Rectal smooth muscle tissue (tissue), 1 donor: ENCODE results near the gene ASB13.
"Not testable (repeated sequence)": the region's sequence is repeated elsewhere in the genome, so short reads cannot be mapped to it uniquely, and the experiment has no call there.

Experiments
- H3K27ac ChIP-seq: one replicate; pipeline ENCODE4 v1.7.0; 2013; ENCODE audit warnings: low read depth, low read length, inconsistent platforms
- H3K27me3 ChIP-seq: one replicate; pipeline ENCODE4 v1.7.0; 2013; ENCODE audit warnings: low read length; ENCODE audit not compliant: control insufficient read depth, insufficient read depth
- H3K36me3 ChIP-seq: one replicate; pipeline ENCODE4 v1.7.0; 2013; ENCODE audit warnings: low read length; ENCODE audit not compliant: control insufficient read depth, insufficient read depth
- H3K4me1 ChIP-seq: one replicate; pipeline ENCODE4 v1.7.0; 2013; ENCODE audit warnings: low read length; ENCODE audit not compliant: control insufficient read depth, insufficient read depth
- H3K4me3 ChIP-seq: one replicate; pipeline ENCODE4 v1.7.0; 2013; ENCODE audit warnings: low read length
- H3K9ac ChIP-seq: one replicate; pipeline ENCODE4 v1.7.0; 2013; ENCODE audit warnings: low read length

The ASB13 gene

GRCh38 chr10:5623081-5623748, 43.2 kb downstream of the ASB13 start:
- no peaks in the 10 kb centered on the region for H3K36me3 ChIP-seq
- no peaks in the 10 kb centered on the region for H3K27me3 ChIP-seq
- no peak overlapping the region for H3K9ac ChIP-seq
- H3K27ac ChIP-seq = no peak overlapping the region
- no peaks in the 10 kb centered on the region for H3K4me1 ChIP-seq
- no peak overlapping the region for H3K4me3 ChIP-seq

- Histone ChIP-seq H3K27me3 (no peaks in the 10 kb centered on the region), H3K4me3 (no peak overlapping the region), H3K9ac (no peak overlapping the region), H3K36me3 (no peaks in the 10 kb centered on the region), H3K27ac (no peak overlapping the region), H3K4me1 (no peaks in the 10 kb centered on the region)
Measured at GRCh38 chr10:5622186-5622960, 44.0 kb downstream of the ASB13 start.

- not testable (repeated sequence) for H3K4me3 ChIP-seq, H3K27ac ChIP-seq, H3K9ac ChIP-seq, H3K4me1 ChIP-seq, H3K36me3 ChIP-seq, H3K27me3 ChIP-seq
Measured at GRCh38 chr10:5621371-5621770, 45.0 kb downstream of the ASB13 start.

DNA sequence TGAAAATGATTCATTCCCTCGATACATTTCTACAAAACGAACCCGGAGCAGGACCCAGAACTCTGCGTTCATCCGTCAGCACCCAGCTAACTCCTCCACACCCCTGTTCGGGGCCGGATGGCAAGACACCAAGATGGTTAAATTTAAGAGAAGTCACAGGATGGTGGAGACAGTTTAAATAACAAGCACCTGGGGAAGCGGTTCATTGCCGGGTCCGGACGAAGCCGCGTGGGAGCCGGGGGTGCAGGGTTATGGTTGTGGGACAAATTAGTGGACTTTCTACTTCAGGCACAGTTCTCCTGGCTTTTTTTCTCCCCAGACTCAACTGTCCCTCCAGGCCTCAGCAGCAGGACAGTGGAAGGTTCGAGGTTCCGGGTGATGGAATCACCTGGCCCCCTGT, 45.4 kb downstream of the ASB13 start:
- Histone ChIP-seq H3K27ac (no peak overlapping the region), H3K27me3 (no peaks in the 10 kb centered on the region), H3K36me3 (no peaks in the 10 kb centered on the region), H3K4me3 (no peak overlapping the region), H3K4me1 (peaks cover under 1% of the 10 kb centered on the region), H3K9ac (no peak overlapping the region)

DNA sequence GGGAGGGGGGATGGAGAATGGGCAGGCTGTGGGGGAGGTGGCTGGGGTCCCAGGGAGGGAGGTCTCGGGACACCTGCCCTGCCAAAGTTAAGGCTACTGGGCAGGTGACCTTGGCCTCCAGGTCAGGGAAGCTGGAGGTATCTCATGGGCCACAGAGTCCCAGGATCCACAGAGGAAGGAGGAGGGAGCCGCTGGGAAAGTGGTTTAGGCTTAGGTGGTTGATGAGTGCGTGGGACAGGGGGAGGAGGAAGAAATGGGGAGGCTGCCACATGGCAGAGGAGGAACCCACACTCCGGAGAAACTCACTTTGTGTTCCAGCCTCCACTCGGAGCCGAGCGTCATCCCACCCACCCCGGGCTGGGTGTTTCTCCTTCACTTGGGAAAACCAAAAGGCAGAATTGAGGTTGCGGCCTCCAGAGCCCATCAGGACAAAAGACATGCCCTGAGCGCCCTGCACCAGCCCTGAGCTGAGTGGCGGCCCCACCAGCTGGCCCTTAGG, 46.1 kb downstream of the ASB13 start:
- H3K27ac ChIP-seq = no peak overlapping the region

GRCh38 chr10:5619362-5620211, 46.8 kb downstream of the ASB13 start:
- no peak overlapping the region for H3K4me3 ChIP-seq
- no peak overlapping the region for H3K27ac ChIP-seq
- H3K9ac ChIP-seq = no peak overlapping the region
- peaks cover 11% of the 10 kb centered on the region for H3K4me1 ChIP-seq
- no peaks in the 10 kb centered on the region for H3K36me3 ChIP-seq
- H3K27me3 ChIP-seq = no peaks in the 10 kb centered on the region

More for the DNA sequence above, 46.1 kb downstream of the ASB13 start:
- Histone ChIP-seq H3K36me3 (no peaks in the 10 kb centered on the region), H3K4me1 (peaks cover 7% of the 10 kb centered on the region), H3K4me3 (no peak overlapping the region), H3K27me3 (no peaks in the 10 kb centered on the region), H3K9ac (no peak overlapping the region)

DNA sequence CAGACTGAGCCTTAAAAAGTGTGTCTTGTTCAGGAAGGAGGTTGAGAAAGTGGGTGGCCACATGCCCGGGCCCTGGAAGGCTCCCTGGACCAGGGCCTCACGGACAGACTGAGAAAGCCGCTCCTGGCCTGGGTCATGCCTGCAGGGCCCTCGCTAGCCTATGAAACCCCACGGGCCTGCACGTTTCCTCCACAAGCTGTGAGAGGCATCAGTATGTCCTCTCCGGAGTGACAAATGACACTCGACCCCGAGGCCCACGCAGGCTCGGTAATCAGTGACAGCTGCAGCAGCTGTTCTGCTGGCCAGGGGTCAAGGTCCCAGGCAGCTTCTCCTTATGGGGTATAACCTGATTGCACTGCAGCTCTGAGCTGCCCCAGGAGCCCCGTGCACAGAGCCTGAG, 47.6 kb downstream of the ASB13 start:
- no peak overlapping the region for H3K9ac ChIP-seq
- H3K27ac ChIP-seq = no peak overlapping the region
- no peaks in the 10 kb centered on the region for H3K36me3 ChIP-seq
- peaks cover 11% of the 10 kb centered on the region for H3K4me1 ChIP-seq
- H3K4me3 ChIP-seq = no peak overlapping the region
- H3K27me3 ChIP-seq = no peaks in the 10 kb centered on the region

DNA sequence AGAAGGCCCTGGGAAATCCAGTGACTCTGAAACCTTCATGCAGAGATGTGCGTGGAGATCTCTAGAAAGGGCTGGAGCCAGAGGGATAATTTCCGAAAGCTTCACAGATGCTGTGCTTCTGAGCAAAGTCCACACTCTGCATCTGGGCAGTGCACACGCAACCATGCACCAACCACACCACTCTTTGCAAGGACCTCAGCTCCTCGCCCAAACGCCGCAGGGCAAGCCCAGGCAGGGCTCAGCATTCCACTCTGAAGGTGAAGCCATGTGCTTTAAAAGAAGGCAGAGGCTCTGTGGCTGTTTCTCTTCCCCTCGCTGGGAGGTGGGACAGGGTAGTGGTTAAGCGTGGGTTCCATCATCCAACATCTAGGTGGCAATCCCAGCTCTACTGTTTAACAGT, 48.4 kb downstream of the ASB13 start:
- Histone ChIP-seq H3K4me3 (no peak overlapping the region), H3K27ac (no peak overlapping the region), H3K9ac (no peak overlapping the region), H3K4me1 (peaks cover 11% of the 10 kb centered on the region), H3K27me3 (no peaks in the 10 kb centered on the region), H3K36me3 (no peaks in the 10 kb centered on the region)

DNA sequence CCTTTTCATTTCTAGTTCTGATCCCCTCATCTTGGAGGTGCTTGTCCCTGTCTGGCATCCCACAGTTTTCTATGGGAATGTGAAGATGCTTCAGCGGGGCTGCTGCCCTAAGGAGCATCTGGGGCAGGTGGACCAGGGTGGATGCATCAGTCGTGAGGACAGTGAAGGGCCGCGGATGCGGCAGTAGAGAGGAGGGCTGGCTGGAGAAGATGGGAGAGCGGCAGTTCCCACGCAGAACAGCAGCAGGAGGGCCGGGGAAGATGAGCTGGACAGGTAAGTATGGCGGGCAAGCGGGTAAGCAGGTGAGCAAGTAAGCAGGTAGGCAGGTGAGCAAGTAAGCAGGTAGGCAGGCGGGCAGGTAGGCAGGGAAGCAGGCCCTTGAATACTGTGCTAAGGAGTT, 48.9 kb downstream of the ASB13 start:
- no peak overlapping the region for H3K9ac ChIP-seq
- peaks cover 11% of the 10 kb centered on the region for H3K4me1 ChIP-seq
- H3K27me3 ChIP-seq = no peaks in the 10 kb centered on the region
- no peak overlapping the region for H3K4me3 ChIP-seq
- no peaks in the 10 kb centered on the region for H3K36me3 ChIP-seq
- no peak overlapping the region for H3K27ac ChIP-seq

DNA sequence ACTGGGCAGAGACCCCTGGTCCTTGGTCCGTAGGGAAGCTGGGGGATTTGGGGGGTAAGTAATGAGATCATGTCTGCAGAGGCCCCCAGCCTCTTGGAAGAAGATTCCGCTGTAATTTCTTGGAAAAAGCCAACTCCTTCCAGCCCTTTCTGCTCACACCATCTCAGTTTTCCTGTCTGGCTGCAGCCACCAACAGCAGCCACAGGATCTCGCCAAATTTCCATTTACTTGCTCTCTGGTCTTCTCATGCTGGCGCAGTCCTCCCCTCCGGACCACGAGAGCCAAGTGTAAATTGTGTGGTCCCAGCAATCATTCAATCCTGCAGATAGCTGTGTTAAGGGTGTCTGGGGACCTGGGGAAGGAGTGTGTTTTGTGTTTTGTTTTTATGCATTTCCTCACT, 49.6 kb downstream of the ASB13 start:
- no peak overlapping the region for H3K4me3 ChIP-seq
- H3K9ac ChIP-seq = no peak overlapping the region
- H3K36me3 ChIP-seq = no peaks in the 10 kb centered on the region
- H3K27ac ChIP-seq = no peak overlapping the region
- H3K27me3 ChIP-seq = no peaks in the 10 kb centered on the region
- peaks cover 11% of the 10 kb centered on the region for H3K4me1 ChIP-seq

- Histone ChIP-seq H3K36me3 (no peaks in the 10 kb centered on the region), H3K4me1 (peaks cover 11% of the 10 kb centered on the region), H3K9ac (no peak overlapping the region), H3K27ac (peak overlapping the region; percentile 41), H3K4me3 (no peak overlapping the region), H3K27me3 (no peaks in the 10 kb centered on the region)
Measured at GRCh38 chr10:5616046-5616445, 50.3 kb downstream of the ASB13 start.

GRCh38 chr10:5615316-5615715, 51.1 kb downstream of the ASB13 start:
- Histone ChIP-seq H3K27ac (peak overlapping the region; percentile 41), H3K36me3 (no peaks in the 10 kb centered on the region), H3K4me3 (no peak overlapping the region), H3K9ac (no peak overlapping the region), H3K4me1 (peaks cover 11% of the 10 kb centered on the region), H3K27me3 (no peaks in the 10 kb centered on the region)
